LHCN-M2 (cell line): ENCODE measurements around the gene ORMDL3. TPM values are rescaled to one million over a fixed set of nuclear protein-coding genes. Genes with fewer than 3 reads are reported as not detected.
A peak's percentile ranks its signal among the peaks of the same experiment; 100 is the strongest.
"Not testable (repeated sequence)": the region's sequence is repeated elsewhere in the genome, so short reads cannot be mapped to it uniquely, and the experiment has no call there.

Experiments
- DNase-seq: peaks from one replicate; pipeline ENCODE4 v3.0.0-alpha.2; 2012; ENCODE audit warnings: low read depth
- total RNA-seq: library from RNA; depleted of rRNA; stranded (reverse); fragments of >200 nt; gene quantifications from 2 replicates; pipeline ENCODE4 v1.2.3, GENCODE V29; 2014; rRNA removed

ORMDL3 gene
- total RNA-seq, 1 experiment from 2014 or later: 31.7 TPM

GRCh38 chr17:39886102-39886501 is 41.3 kb downstream of the ORMDL3 start:
- DNase-seq: not testable (repeated sequence)

- DNase-seq: peak; percentile 32
These were observed 54.6 kb downstream of the ORMDL3 start for GRCh38 chr17:39872751-39873150.

GRCh38 chr17:39871801-39872200 is 55.6 kb downstream of the ORMDL3 start:
- DNase-seq: no peak

Other genes with a start within 250 kb of the ORMDL3 start
- gene PGAP3, start 239.5 kb downstream of the ORMDL3 start, total RNA-seq: 14.0 and 16.1 TPM in 2 replicates
- gene ERBB2, start 227.5 kb downstream of the ORMDL3 start, total RNA-seq: 35.8 and 39.8 TPM in 2 replicates
- 68.3 and 71.0 TPM in 2 replicates for gene MIEN1, start 197.1 kb downstream of the ORMDL3 start, total RNA-seq
- gene GRB7, start 189.7 kb downstream of the ORMDL3 start, total RNA-seq: 0.06 TPM in 2 replicates
- gene IKZF3, start 63.3 kb downstream of the ORMDL3 start, total RNA-seq: not detected in 2 replicates
- not detected in 2 replicates for gene ZPBP2, start 59.4 kb downstream of the ORMDL3 start, total RNA-seq
- gene GSDMB, start 9.0 kb downstream of the ORMDL3 start, total RNA-seq: 0.98 and 1.8 TPM in 2 replicates
- not detected in 2 replicates for gene LRRC3C, start 131 bp upstream of the ORMDL3 start, total RNA-seq
- not detected in 2 replicates for gene GSDMA, start 35.4 kb upstream of the ORMDL3 start, total RNA-seq
- 153 and 159 TPM in 2 replicates for gene PSMD3, start 53.2 kb upstream of the ORMDL3 start, total RNA-seq
- 5.1 and 6.7 TPM in 2 replicates for gene CSF3, start 87.8 kb upstream of the ORMDL3 start, total RNA-seq
- gene MED24, start 126.8 kb upstream of the ORMDL3 start, total RNA-seq: 52.9 and 65.1 TPM in 2 replicates
- 22.3 and 32.5 TPM in 2 replicates for gene THRA, start 135.4 kb upstream of the ORMDL3 start, total RNA-seq
- gene NR1D1, start 173.0 kb upstream of the ORMDL3 start, total RNA-seq: 1.5 and 3.4 TPM in 2 replicates
- gene MSL1, start 194.4 kb upstream of the ORMDL3 start, total RNA-seq: 62.1 and 62.8 TPM in 2 replicates
- 35.5 and 38.3 TPM in 2 replicates for gene CASC3, start 212.9 kb upstream of the ORMDL3 start, total RNA-seq
- 0.98 and 1.6 TPM in 2 replicates for gene RAPGEFL1, start 249.9 kb upstream of the ORMDL3 start, total RNA-seq